ENCODE results near the gene VPS33B. TPM values are rescaled to one million over a fixed set of nuclear protein-coding genes. Genes with fewer than 3 reads are reported as not detected.

Gene VPS33B
- total RNA-seq, 1 donor from 2014 or later = 4.8 TPM

DNA sequence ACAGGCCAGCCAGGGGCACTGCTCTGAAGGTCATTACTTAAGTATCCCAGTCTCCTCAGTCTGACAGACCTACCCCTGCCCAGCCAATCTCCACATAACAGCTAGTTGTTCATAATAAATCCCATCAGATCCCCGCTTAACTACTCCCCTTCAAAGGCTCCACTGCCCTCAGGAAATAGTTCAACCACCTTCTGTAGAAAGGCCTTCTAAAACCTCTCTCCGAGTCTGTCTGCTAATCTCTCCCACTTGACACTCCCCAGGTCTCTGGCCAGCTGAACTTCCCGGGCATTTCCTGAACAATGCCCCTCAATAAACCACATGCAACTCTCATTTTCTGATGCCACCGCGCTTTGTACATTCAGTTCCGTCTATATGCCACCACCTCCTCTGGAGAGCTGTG lies 34.1 kb downstream of the VPS33B start:
- no peaks in the 10 kb centered on the region for H3K9me3 ChIP-seq (replicated peaks)
- intact Hi-C loops (cut with micrococcal nuclease) = no loop called here
- H3K27me3 ChIP-seq (ENCODE audit: low read depth) = no peaks in the 10 kb centered on the region
- peaks cover 2% of the 10 kb centered on the region for H3K4me1 ChIP-seq
- H3K27ac ChIP-seq (replicated peaks) = no peak overlapping the region
- H3K4me3 ChIP-seq = no peak overlapping the region
- TF ChIP-seq, protein P1, sequence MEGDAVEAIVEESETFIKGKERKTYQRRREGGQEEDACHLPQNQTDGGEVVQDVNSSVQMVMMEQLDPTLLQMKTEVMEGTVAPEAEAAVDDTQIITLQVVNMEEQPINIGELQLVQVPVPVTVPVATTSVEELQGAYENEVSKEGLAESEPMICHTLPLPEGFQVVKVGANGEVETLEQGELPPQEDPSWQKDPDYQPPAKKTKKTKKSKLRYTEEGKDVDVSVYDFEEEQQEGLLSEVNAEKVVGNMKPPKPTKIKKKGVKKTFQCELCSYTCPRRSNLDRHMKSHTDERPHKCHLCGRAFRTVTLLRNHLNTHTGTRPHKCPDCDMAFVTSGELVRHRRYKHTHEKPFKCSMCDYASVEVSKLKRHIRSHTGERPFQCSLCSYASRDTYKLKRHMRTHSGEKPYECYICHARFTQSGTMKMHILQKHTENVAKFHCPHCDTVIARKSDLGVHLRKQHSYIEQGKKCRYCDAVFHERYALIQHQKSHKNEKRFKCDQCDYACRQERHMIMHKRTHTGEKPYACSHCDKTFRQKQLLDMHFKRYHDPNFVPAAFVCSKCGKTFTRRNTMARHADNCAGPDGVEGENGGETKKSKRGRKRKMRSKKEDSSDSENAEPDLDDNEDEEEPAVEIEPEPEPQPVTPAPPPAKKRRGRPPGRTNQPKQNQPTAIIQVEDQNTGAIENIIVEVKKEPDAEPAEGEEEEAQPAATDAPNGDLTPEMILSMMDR (IDR thresholded peaks at IDR 0.05; ENCODE audit: borderline replicate concordance) = no peak
- H3K36me3 ChIP-seq = no peaks in the 10 kb centered on the region
- no peak for DNase-seq

DNA sequence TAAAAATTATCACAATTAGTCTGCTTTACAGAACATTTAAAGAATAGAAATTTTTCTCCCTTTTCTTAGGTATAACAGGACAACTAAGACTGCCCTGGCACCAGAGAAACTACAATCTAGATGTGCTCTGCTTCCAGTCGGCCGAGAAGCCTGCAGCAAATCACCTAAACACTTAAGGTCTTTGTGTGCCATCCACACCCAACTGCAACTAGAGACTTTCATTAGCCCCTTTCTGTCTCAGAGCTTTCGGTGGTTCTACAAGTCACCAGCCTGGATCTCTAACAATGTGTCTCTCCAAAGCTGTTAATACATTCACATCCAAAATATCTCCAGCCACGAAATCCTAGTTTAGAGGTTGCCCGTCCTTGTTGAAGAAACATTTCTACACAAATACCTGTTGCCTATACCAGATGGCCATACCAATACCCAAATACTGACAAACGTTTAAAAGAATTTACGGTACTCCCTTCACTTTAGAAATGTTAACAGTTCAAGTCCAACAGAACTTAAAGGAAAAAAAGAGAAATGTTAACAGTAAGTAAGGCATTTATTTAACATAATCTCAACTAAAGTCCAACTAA lies 34.7 kb downstream of the VPS33B start:
- H3K4me1 ChIP-seq = no peaks in the 10 kb centered on the region
- H3K36me3 ChIP-seq = no peaks in the 10 kb centered on the region
- no peaks in the 10 kb centered on the region for H3K9me3 ChIP-seq (replicated peaks)
- TF ChIP-seq, protein P1 (IDR thresholded peaks at IDR 0.05; ENCODE audit: borderline replicate concordance) = no peak
- intact Hi-C loops (cut with micrococcal nuclease) = no loop called here
- DNase-seq = no peak
- no peaks in the 10 kb centered on the region for H3K27me3 ChIP-seq (ENCODE audit: low read depth)
- H3K27ac ChIP-seq (replicated peaks) = no peak overlapping the region
- no peak overlapping the region for H3K4me3 ChIP-seq

DNA sequence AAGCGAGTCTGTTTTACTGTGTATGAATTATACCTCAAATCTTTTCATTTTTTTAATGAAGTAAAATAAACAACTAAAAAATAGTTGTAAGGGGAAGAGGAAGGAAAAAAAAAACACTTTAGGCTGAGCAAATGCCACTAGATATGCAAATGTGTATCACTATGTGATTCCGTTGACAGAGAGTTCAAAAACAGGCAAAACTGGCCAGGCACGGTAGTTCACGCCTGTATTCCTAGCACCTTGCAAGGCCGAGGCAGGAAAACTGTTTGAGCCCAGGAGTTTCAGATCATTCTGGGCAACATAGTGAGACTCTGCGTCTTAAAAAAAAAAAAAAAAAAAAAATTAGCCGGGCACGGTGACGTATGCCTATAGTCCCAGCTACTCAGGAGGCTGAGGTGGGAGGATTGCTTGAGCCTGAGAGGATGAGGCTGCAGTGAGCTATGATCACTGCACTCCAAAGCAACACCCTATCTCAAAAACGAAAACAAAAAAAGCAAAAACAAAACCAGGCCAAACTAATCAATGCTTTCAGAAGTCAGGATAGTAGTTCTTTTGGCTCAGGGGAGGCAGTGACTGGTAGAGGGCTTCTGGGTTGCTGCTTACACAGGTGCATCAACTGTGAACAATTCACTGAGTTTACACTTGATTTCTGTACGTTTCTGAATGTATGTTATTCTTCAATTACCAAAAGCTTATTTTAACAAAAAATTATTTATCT lies 35.4 kb downstream of the VPS33B start:
- H3K9me3 ChIP-seq (replicated peaks) = no peaks in the 10 kb centered on the region
- H3K4me3 ChIP-seq = no peak overlapping the region
- H3K27ac ChIP-seq (replicated peaks) = no peak overlapping the region
- TF ChIP-seq, protein P1 (IDR thresholded peaks at IDR 0.05; ENCODE audit: borderline replicate concordance) = no peak
- no peaks in the 10 kb centered on the region for H3K27me3 ChIP-seq (ENCODE audit: low read depth)
- H3K4me1 ChIP-seq = no peaks in the 10 kb centered on the region
- DNase-seq = no peak
- intact Hi-C loops (cut with micrococcal nuclease) = no loop called here
- H3K36me3 ChIP-seq = no peaks in the 10 kb centered on the region

DNA sequence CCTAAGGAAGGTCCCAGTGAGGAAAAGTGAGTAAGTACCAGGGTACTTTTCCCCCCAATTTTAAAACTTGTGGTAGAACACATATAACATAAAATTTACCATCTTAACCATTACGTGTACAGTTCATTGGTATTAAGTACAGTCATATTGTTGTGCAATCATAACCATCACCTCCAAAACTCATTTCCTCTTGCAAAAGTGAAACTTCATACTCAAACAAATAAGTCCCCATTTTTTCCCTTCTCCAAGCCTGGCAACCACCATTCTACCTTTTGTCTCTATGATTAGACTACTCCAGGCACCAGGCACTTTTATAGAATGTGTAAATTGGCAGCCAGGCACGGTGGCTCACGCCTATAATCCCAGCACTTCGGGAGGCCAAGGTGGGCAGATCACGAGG lies 40.3 kb downstream of the VPS33B start:
- Histone ChIP-seq H3K27me3 (ENCODE audit: low read depth) (no peaks in the 10 kb centered on the region), H3K27ac (replicated peaks) (no peak overlapping the region), H3K4me3 (no peak overlapping the region), H3K9me3 (replicated peaks) (no peaks in the 10 kb centered on the region), H3K4me1 (no peaks in the 10 kb centered on the region), H3K36me3 (peaks cover 4% of the 10 kb centered on the region)
- TF ChIP-seq, protein P1 (IDR thresholded peaks at IDR 0.05; ENCODE audit: borderline replicate concordance) = no peak
- intact Hi-C loops (cut with micrococcal nuclease) = no loop called here
- DNase-seq = no peak

DNA sequence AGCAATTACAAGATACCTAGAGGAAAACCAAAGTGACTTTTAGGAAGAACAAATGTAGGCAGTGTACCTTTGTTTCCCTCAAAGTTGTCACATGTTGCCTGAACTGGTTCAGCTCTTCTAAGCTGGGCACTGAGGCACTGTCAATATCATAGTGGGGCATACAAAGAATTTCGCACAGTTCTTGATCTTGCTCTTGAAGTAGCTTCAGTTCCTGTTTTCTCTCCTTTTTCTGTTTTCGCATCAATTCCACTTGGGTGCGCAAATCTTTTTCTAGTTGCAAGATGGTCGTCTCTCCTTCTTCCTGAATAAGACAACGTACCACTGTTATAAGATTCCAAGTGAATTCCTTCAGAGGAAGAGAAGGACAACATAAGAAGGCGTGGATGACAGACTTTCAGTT lies 40.7 kb downstream of the VPS33B start:
- intact Hi-C loops (cut with micrococcal nuclease) = no loop called here
- H3K4me1 ChIP-seq = no peaks in the 10 kb centered on the region

More for the DNA sequence above, 40.7 kb downstream of the VPS33B start:
- DNase-seq = no peak
- Histone ChIP-seq H3K27ac (replicated peaks) (no peak overlapping the region), H3K36me3 (peaks cover 4% of the 10 kb centered on the region), H3K9me3 (replicated peaks) (no peaks in the 10 kb centered on the region), H3K4me3 (no peak overlapping the region), H3K27me3 (ENCODE audit: low read depth) (no peaks in the 10 kb centered on the region)
- TF ChIP-seq, protein P1 (IDR thresholded peaks at IDR 0.05; ENCODE audit: borderline replicate concordance) = no peak
